SK-N-SH (cell line): ENCODE results near the gene KRTAP2-3.

Source experiments
- CHD2 ChIP-seq: fragments of 150-350 bp; IDR thresholded peaks from 2 replicates; pipeline ENCODE4 v1.6.1; 2018; ENCODE audit warnings: low read length; ENCODE audit not compliant: partially characterized antibody
- CTCF ChIP-seq: fragments of 200-600 bp; sonication (generic); IDR thresholded peaks from 2 replicates; pipeline ENCODE4 v1.6.1; 2017; ENCODE audit warnings: antibody characterized with exemption, mild to moderate bottlenecking, moderate library complexity
- EP300 ChIP-seq, 2 experiments: IDR thresholded peaks; 2 replicates each; pipeline versions ENCODE4 v1.4.0 to v1.6.1; 2012; ENCODE audit warnings: borderline replicate concordance in 1 of 2, low read depth in 1 of 2, low read length in 1 of 2
- EZH2phosphoT487 ChIP-seq: fragments of 200-600 bp; sonication (generic); IDR thresholded peaks from 2 replicates; pipeline ENCODE4 v1.6.1; 2017; ENCODE audit warnings: low read depth, mixed run types, mild to moderate bottlenecking, antibody characterized with exemption, moderate library complexity, borderline replicate concordance
- GATA2 ChIP-seq: sonication (generic); formaldehyde crosslinking; IDR thresholded peaks from 2 replicates; pipeline ENCODE4 v1.5.0; 2020; ENCODE audit warnings: mild to moderate bottlenecking, missing genetic modification reagents
- MAX ChIP-seq: IDR thresholded peaks from 2 replicates; pipeline ENCODE4 v1.4.0; 2012; ENCODE audit warnings: low read depth
- POLR2AphosphoS5 ChIP-seq: IDR thresholded peaks from 2 replicates; pipeline ENCODE4 v1.6.1; 2012; ENCODE audit warnings: low read depth, low read length
- RAD21 ChIP-seq: IDR thresholded peaks from 2 replicates; pipeline ENCODE4 v1.6.1; 2012; ENCODE audit warnings: mild to moderate bottlenecking, low read length
- RFX5 ChIP-seq: IDR thresholded peaks from 2 replicates; pipeline ENCODE4 v1.6.1; 2012; ENCODE audit warnings: mild to moderate bottlenecking, improper control_type of control experiment, low read length
- SIN3A ChIP-seq: IDR thresholded peaks from 2 replicates; pipeline ENCODE4 v1.6.1; 2012; ENCODE audit warnings: low read depth, mild to moderate bottlenecking, low read length, moderate library complexity, borderline replicate concordance
- TAF1 ChIP-seq: IDR thresholded peaks from 2 replicates; pipeline ENCODE4 v1.6.1; 2012; ENCODE audit warnings: low read depth, mild to moderate bottlenecking, low read length, moderate library complexity, borderline replicate concordance
- YY1 ChIP-seq: IDR thresholded peaks from 2 replicates; pipeline ENCODE4 v1.4.0; 2012; ENCODE audit warnings: low read depth, mild to moderate bottlenecking
- TF ChIP-seq, protein P1 (sequence below): IDR thresholded peaks from 2 replicates; pipeline ENCODE4 v1.6.1; 2012; ENCODE audit warnings: mild to moderate bottlenecking, low read depth, low read length, moderate library complexity
- TF ChIP-seq, protein P2 (sequence below): fragments of 150-350 bp; IDR thresholded peaks from 2 replicates; pipeline ENCODE4 v1.6.1; 2017; ENCODE audit warnings: antibody characterized with exemption, low read length, low read depth, borderline replicate concordance

DNA sequence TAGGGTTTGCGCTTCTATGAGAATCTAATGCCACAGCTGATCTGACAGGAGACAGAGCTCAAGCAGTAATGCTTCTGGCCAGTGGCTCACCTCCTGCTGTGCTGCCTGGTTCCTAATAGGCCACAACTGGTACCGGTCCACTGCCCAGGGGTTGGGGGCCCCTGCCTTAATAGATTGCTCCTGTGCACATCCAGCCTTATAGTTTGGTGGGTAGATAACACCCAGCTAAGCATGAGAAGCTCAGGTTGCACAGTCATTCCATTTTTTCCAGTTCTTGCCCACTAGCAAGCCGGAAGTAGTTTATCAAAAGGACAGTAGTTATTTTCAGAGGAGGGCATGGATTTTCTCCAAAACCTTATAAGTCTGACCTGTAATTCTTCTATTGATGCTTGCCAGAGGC, 40.5 kb downstream of the KRTAP2-3 start:
- TF ChIP-seq CTCF = no peak
- no peak for TF ChIP-seq POLR2AphosphoS5
- TF ChIP-seq MAX = no peak
- TF ChIP-seq EP300 (IDR thresholded peaks at IDR 0.05; ENCODE audit: borderline replicate concordance in 1 of 2, low read depth in 1 of 2, low read length in 1 of 2) = no peak
- TF ChIP-seq SIN3A = no peak
- TF ChIP-seq CHD2 = no peak
- TF ChIP-seq, protein P1, sequence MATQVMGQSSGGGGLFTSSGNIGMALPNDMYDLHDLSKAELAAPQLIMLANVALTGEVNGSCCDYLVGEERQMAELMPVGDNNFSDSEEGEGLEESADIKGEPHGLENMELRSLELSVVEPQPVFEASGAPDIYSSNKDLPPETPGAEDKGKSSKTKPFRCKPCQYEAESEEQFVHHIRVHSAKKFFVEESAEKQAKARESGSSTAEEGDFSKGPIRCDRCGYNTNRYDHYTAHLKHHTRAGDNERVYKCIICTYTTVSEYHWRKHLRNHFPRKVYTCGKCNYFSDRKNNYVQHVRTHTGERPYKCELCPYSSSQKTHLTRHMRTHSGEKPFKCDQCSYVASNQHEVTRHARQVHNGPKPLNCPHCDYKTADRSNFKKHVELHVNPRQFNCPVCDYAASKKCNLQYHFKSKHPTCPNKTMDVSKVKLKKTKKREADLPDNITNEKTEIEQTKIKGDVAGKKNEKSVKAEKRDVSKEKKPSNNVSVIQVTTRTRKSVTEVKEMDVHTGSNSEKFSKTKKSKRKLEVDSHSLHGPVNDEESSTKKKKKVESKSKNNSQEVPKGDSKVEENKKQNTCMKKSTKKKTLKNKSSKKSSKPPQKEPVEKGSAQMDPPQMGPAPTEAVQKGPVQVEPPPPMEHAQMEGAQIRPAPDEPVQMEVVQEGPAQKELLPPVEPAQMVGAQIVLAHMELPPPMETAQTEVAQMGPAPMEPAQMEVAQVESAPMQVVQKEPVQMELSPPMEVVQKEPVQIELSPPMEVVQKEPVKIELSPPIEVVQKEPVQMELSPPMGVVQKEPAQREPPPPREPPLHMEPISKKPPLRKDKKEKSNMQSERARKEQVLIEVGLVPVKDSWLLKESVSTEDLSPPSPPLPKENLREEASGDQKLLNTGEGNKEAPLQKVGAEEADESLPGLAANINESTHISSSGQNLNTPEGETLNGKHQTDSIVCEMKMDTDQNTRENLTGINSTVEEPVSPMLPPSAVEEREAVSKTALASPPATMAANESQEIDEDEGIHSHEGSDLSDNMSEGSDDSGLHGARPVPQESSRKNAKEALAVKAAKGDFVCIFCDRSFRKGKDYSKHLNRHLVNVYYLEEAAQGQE = no peak
- no peak for TF ChIP-seq RFX5
- no peak for TF ChIP-seq EZH2phosphoT487
- no peak for TF ChIP-seq RAD21
- TF ChIP-seq TAF1 = no peak
- TF ChIP-seq YY1 = no peak
- TF ChIP-seq GATA2 = no peak
- TF ChIP-seq, protein P2, sequence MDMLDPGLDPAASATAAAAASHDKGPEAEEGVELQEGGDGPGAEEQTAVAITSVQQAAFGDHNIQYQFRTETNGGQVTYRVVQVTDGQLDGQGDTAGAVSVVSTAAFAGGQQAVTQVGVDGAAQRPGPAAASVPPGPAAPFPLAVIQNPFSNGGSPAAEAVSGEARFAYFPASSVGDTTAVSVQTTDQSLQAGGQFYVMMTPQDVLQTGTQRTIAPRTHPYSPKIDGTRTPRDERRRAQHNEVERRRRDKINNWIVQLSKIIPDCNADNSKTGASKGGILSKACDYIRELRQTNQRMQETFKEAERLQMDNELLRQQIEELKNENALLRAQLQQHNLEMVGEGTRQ = no peak
